COLO668 (cell line): ENCODE data around the gene C16orf54.
"Not testable (repeated sequence)": the region's sequence is repeated elsewhere in the genome, so short reads cannot be mapped to it uniquely, and the experiment has no call there.

Experiments
- DNase-seq: peaks from one replicate; lab custom pipeline; 2025; ENCODE audit not compliant: unreplicated experiment; lab: John Stamatoyannopoulos, UW

C16orf54 gene

DNA sequence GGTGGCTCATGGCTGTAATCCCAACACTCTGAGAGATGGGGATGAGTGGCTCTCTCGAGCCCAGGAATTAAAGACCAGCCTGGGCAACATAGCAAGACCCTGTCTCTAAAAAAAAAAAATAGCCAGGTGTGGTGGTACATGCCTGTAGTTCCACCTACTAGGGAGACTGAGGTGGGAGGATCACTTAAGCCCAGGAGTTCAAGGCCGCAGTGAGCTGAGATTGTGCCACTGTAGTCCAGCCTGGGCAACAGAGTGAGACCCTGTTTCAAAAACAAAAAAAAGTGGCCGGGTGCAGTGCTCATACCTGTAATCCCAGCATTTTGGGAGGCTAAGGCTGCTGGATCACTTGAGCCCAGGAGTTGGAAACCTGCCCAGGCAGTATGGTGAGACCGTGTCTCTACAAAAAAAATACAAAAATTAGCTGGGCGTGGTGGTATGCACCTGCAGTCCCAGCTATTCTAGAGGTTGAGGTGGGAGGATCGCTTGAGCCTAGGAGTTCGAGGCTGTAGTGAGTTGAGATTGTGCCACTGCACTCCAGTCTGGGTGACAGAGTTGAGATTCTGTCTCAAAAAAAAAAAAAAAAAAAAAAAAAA is 3.0 kb downstream of the C16orf54 start:
- DNase-seq, result no peak

DNA sequence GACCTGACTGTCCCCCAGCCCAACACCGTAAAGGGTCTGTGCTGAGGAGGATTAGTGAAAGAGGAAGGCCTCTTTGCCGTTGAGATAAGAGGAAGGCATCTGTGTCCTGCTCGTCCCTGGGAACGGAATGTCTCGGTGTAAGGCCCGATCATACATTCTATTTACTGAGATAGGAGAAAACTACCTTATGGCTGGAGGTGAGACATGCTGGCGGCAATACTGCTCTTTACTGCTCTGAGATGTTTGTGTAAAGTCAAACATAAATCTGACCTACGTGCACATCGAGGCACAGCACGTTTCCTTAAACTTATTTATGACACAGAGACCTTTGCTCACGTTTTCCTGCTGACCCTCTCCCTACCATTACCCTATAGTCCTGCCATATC is 5.2 kb downstream of the C16orf54 start:
- DNase-seq, result not testable (repeated sequence)

DNA sequence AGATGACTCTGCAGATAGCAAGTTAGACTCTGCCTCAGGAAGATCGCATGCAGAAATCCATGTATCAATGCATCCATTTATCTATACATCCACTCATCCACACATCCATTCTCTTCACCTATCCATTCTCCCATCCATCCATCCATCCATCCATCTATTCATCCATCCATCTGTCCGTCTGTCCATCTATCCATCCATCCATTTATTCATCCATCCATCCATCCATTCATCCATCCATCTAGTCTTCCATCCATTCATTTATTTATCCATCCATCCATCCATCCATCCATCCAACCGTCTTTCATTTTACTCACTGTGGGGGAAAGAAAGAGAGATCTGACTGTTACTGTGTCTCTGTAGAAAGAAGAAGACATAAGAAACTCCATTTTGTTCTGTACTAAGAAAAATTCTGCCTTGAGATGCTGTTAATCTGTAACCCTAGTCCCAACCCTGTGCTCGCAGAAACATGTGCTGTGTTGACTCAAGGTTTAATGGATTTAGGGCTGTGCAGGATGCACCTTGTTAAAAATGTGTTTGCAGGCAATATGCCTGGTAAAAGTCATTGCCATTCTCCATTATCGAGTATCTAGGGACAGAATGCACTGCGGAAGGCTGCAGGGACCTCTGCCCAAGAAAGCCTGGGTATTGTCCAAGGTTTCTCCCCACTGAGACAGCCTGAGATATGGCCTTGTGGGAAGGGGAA is 5.7 kb downstream of the C16orf54 start:
- DNase-seq, result not testable (repeated sequence)

DNA sequence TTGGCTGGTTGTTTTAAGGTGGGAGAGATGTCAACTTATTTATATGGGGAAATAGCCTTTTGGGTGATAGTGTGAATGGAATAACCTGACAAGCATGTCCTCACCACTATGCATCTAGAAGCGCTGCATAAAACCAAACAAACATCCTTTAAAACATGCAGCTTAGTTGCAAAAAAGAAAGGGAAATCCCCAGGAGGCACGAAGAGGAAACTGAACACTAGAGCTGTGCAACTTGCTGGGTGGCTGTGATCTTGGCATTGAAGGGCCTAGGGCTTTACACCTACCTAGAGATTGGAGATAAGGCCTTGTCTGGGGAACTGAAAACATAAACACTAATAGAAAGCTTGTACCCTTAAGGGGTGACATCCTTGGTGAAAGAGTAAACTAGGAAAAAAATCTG is 7.3 kb downstream of the C16orf54 start:
- no peak for DNase-seq

DNA sequence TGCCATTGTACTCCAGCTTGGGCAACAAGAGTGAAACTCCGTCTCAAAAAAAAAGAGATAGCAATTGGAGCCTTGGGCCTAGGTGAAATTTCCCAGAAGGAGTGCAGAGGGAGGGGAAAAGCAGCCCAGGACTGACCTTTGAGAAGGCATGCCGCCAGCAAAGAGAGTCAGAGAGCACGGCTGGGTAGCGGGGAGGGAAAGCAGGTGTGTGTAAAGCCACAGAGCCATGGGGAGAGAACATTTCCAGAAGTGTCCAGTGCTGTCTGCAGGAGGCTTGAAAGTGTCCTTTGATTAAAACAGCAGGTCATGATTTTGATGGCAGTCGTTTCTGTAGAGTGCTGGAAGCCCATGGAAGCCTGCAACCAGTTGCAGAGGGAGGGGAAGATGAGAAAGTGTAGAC is 8.1 kb downstream of the C16orf54 start:
- no peak for DNase-seq

DNA sequence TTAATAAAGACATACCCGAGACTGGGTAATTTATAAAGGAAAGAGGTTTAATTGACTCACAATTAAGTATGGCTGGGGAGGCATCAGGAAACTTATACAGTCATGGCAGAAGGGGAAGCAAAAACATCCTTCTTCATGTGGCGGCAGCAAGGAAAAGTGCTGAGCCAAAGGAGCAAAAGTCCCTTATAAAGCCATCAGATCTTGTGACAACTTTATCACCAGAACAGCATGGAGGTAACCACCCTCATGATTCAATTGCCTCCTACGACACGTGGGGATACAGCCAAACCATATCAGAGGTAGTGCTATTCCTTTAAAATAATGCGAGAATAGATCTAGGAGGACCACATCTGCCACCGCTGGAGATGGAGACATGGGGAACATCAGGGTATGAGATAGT is 9.0 kb downstream of the C16orf54 start:
- no peak for DNase-seq

DNA sequence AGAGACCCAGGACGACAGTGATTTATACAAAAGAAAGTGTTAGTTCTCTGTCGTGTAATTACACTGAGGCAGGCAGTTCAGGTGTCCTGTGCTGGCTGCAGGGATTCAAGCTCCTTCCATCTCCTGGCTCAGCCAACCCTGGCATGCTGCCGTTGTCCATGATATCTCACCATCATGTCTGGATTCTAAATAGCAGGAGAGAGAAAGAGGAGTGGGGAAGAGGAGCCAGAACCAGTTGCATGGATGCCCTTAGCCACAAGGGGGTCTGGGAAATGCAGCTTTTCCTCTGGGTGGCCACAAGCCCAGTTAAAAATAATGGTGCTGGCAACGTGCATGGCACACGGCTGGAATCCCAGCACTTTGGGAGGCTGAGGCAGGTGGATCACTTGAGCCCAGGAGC is 9.7 kb downstream of the C16orf54 start:
- no peak for DNase-seq

DNA sequence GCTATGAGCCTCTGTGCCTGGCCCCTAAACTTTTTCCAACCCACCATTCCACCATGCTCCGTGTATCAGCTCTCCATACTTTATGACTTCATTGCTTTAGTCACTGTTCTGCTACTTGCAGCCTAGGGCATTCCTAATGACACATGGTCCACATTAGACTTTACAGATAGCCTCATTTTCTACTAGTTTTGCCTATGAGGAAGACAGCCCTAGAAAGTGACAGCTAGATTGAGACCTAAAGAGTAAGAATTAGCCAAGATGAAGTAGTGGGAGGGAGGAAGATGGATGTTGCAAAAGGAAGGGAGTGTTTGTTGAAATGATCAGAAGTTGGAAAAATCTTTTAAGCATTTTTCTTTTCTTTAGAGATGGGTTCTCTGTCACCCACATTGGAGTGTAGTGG is 11.0 kb downstream of the C16orf54 start:
- no peak for DNase-seq

DNA sequence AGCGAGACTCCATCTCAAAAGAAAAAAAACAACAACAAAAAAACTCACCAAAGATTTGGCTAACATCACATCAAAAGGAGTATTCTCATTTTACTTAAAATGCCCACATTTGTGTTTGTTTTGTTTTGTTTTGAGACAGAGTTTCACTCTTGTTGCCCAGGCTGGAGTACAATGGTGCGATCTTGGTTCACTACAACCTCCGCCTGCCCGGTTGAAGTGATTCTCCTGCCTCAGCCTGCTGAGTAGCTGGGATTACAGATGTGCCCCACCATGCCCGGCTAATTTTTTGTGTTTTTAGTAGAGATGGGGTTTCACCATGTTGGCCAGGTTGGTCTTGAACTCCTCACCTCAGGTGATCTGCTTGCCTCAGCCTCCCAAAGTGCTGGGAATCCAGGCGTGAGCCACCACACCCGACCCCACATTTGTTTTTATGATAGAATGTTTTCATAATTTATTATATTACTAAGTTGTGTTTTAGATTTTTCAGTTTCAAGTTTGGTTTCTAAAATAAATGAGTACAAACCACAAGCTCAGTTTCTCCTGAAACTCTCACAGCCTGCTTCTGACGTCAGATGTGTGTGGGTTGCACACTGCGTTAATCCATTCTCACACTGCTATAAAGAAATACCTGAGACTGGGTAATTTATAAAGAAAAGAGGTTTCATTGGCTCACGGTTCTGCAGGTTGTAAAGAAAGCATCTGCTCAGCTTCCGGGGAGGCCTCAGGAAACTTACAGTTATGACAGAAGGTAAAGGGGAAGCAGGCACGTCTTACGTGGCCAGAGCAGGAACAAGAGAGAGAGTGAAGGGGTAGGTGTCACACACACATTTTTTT is 13.8 kb downstream of the C16orf54 start:
- not testable (repeated sequence) for DNase-seq

DNA sequence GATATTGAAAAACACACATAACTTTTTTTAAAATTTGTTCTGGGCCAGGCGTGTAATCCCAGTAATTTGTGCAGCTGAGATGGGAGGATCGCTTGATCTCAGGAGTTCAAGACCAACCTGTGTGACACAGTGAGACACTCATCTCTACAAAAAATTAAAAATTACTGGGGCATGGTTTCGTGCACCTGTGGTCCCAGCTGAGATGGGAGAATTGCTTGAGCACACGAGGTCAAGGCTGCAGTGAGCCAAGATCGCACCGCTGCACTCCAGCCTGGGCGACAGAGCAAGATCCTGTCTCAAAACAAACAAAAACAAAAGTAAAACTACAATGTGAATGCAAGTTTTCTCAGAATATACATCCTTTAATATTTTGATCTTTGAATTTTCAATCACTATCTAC is 15.1 kb downstream of the C16orf54 start:
- DNase-seq, result no peak

DNA sequence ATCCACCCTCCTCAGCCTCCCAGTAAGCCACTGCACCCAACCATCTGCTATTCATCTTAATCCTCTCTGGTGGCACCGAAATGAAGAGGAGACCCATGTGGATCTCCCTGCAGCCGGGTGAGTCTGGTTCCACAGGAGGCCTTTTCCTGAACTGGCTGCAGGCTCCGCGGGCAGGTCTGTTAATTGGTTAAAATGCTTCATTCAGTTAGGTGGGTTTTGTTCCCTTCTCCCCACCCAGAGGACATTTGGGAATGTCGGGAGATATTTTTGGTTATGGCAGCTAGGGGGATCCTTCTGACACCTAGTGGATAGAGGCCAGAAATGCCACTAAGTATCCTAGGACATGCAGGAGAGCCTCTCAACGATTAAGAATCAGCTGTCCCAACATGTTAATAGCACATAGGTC is 16.7 kb downstream of the C16orf54 start:
- no peak for DNase-seq

DNA sequence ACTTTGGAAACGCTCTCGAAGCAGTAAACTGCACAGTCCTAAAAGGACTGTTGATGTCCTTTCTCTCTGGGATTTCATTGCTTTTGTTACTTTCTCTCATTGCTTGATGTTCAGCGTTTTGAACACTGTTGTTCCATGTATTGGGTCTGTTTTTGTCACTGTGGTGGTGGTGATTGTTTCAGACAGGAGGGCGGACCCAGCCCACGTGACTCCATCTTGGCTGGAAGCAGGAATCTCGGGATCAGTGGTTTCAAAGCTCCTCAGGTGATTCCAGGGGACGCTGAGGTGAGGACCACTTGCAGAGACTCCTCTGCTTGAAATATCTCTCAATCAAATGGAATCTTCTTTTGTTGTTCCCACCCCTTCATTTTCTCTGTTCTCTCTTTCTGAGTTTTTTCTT is 18.3 kb downstream of the C16orf54 start:
- DNase-seq, result no peak

DNA sequence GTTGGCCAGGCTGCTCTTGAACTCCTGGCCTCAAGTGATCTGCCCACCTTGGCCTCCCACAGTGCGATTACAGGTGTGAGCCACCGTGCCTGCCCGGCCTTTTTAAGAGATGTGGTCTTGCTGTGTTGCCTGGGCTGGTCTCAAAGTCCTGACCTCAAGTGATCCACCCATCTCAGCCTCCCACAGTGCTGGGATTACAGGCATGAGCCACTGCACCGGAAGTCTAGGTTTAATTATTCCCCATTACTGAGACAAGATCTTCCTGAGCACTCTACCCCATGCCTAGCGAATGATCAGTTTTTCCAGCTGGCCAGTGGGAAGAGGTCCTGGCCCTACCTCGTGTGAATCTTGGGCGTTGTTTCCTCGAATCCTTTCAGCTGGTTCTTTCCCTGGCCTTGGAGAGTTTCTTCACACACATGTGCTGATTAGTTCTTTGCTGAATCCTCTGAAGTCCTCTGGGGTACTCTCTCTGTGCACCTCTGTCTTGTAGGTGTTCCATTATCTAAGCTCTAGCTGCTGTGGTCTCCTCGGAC is 18.9 kb downstream of the C16orf54 start:
- DNase-seq, result no peak

DNA sequence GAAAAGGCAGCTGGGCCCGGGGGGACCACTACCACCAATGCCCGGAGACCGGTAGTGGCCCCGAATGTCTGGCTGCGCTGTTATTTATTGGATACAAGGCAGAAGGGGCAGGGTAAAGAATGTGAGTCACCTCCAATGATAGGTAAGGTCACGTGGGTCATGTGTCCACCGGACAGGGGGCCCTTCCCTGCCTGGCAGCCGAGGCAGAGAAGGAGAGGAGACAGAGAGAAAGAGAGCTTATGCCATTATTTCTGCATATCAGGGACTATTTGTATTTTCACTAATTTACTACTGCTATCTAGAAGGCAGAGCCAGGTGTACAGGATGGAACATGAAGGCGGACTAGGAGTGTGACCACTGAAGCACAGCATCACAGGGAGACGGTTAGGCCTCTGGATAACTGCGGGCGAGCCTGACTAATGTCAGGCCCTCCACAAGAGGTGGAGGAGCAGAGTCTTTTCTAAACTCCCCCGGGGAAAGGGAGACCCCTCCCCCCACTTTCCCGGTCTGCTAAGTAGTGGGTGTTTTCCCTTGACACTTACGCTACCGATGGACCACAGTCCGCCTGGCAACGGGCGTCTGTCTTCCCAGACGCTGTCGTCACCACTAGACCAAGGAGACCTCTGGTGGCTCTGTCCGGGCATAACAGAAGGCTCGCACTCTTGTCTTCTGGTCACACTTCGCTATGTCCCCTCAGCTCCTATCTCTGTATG is 24.5 kb downstream of the C16orf54 start:
- DNase-seq, result peak; percentile 56

DNA sequence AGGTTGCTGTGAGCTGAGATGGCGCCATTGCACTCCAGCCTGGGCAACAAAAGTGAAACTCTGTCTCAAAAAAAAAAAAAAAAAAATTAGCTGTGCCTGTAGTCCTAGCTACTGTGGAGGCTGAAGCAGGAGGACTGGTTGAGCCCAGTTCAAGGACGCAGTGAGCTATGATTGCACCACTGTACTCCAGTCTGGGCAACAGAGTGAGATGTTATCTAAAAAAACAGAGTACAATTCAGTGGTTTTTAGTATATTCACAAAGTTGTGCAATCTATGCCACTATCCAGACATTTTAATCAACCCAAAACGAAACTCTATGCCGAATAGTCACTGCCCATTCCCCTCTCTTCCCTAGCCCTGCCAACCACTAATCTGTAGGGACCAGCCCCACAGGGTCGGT is 25.1 kb downstream of the C16orf54 start:
- no peak for DNase-seq

DNA sequence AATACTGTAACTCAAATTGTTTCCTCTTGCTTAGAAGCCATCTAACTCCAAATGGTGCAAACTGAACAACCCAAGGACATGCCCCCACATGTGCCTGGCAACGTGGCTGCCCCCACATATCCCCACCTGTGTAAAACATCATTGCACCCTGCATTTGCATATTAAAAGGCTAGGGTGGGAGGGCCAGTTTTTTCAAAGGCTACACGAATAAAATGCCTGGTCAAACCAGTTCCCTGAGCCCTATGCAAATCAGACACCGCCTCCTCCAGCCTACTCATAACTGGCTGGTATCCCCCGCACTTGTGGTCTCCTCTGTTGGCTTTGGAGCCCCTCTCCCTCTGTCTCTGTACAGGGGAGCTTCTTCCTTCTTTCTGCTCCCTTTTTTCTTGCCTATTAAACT is 26.7 kb downstream of the C16orf54 start:
- no peak for DNase-seq

DNA sequence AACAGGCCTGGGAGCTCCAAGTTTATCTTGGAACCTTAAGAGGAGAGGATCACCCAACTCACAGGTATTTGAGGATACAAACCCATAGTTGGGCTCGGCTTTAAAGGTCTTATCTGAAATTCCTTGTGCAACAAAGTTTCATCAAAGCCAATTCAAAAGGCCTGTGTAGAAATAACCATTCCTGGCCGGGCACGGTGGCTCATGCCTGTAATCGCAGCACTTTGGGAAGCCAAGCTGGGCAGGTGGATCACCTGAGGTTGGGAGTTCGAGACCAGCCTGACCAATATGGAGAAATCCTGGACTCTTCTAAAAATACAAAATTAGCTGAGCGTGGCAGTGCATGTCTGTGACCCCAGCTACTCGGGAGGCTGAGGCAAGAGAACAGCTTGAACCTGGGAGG is 28.7 kb downstream of the C16orf54 start:
- no peak for DNase-seq

DNA sequence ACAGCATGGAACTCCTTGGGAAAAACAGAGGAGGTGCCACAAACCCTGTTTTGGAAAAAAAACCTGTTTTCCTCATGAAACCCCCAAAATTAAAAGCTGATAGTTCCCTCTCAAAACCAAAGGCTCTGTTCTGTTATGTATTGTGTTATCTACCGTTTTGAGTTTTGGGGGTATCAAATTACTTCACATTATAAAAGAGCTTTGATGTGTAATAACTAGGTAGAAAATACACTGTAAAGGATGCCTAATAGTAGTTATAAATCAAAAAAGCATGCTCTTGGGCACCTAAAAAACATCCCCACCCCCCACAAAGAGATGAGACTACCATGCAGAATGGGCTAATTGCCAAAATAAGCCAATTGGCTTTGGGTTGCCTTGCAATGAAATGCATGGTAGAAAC is 30.8 kb downstream of the C16orf54 start:
- no peak for DNase-seq

DNA sequence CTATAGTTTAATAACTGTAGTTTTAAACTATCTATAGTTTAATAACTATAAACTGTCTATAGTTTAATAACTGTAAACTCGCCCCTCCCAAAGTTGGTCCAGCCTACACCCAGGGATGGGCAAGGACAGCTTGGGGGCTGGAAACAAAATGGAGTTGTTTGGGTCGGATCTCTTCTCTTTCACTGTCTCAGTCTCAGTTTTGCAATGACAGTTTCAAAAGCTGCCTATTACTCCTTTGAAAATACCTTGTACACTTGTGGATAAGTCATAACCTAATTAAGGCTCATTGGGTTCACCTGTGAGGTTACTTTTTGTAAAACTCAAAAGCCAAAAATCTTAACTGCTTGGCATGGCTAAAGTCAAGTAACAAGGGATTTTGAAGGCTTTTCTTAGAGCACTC is 31.4 kb downstream of the C16orf54 start:
- DNase-seq, result no peak

DNA sequence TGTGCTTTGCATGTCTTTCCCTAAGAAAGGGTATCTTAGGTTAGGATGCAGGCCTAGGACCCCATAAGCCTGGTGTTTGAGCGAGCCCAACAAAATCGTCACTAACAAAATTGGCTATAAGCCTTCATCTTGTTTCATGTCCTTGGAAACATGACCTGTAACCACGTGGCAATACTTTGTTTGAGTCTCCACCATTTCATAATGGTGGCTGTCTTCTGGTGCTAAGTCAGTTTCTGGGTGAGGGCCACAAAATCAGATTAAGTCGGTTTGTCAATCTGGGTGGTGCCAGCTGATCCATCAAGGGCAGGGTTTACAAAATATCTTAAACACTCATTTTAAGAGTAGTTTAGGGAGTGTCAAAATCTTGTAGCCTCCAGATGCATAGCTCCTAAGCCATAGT is 33.0 kb downstream of the C16orf54 start:
- no peak for DNase-seq
